ENCODE results near the gene KRT77. TPM values are rescaled to one million over a fixed set of nuclear protein-coding genes. Genes with fewer than 3 reads are reported as not detected.
"Not testable (repeated sequence)": the region's sequence is repeated elsewhere in the genome, so short reads cannot be mapped to it uniquely, and the experiment has no call there.

Gene KRT77
- polyA plus RNA-seq (2013) = not detected

DNA sequence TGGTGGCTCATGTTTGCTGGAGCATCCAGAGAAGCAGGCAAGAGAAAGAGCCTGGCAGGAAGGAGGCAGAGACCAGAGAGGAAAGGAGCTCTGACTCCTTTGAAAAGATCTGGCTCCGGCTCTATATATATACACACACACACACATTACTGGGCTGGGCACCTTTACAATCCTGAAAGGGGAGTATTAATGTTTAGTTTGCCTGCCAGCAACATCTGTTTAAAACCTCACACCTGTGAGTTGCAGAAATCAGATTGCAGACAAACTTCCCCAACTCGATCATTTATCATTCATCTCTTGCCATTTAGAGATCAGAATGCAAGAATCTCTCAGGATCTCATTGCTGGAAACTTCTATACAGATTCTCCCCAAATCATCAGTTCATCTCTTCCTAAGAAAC lies at the start of gene KRT77:
KRT77 (minus strand) TSS at position 101 of the 400 bp plus-strand sequence; CDS start at position 11, 90 bp downstream.
- POLR2A ChIA-PET = no interaction called here
- CTCF ChIA-PET = no interaction called here

GRCh38 chr12:52752516-52752915 lies 49.2 kb upstream of the KRT77 start:
- POLR2A ChIA-PET = no interaction called here
- CTCF ChIA-PET = no interaction called here
- peaks cover 0 to 7% (median 0%) of the 10 kb centered on the region in 5 experiments for H3K9me3 ChIP-seq (ENCODE audit: control extremely low read depth in 1 of 5, control insufficient read depth in 4 of 5, insufficient read depth in 2 of 5, low read depth in 1 of 5, low read length in 4 of 5)
- H3K27ac ChIP-seq (ENCODE audit: insufficient read depth in 1 of 2, low read depth in 1 of 2, low read length in 2 of 2, poor library complexity in 1 of 2, severe bottlenecking in 2 of 2) = no peak overlapping the region
- peaks cover 0 to 37% (median 11%) of the 10 kb centered on the region in 5 experiments for H3K27me3 ChIP-seq (replicated peaks in 2 of 5; ENCODE audit: control insufficient read depth in 4 of 5, insufficient read depth in 5 of 5, low read length in 4 of 5)
- H3K4me1 ChIP-seq (ENCODE audit: control extremely low read depth in 1 of 4, control insufficient read depth in 4 of 4, insufficient read depth in 4 of 4, low read length in 3 of 4) = peaks cover 0 to 5% (median 1%) of the 10 kb centered on the region in 4 experiments
- WGBS (ENCODE audit: insufficient coverage) = 100% methylated on average over 2 of the region's 2 CpGs
- H3K4me3 ChIP-seq (ENCODE audit: control insufficient read depth in 1 of 7, extremely low read depth in 1 of 7, insufficient read depth in 4 of 7, low read depth in 2 of 7, low read length in 6 of 7) = no peak overlapping the region
- no peaks in the 10 kb centered on the region for H3K36me3 ChIP-seq (ENCODE audit: control insufficient read depth in 4 of 4, insufficient read depth in 4 of 4, low read length in 3 of 4)
- no peak for DNase-seq

More for the DNA sequence above, at the start of gene KRT77:
- peaks cover 0 to 5% (median 0%) of the 10 kb centered on the region in 5 experiments for H3K27me3 ChIP-seq (replicated peaks in 2 of 5; ENCODE audit: control insufficient read depth in 4 of 5, insufficient read depth in 5 of 5, low read length in 4 of 5)
- no peak for DNase-seq
- no peaks in the 10 kb centered on the region for H3K4me1 ChIP-seq (ENCODE audit: control extremely low read depth in 1 of 4, control insufficient read depth in 4 of 4, insufficient read depth in 4 of 4, low read length in 3 of 4)
- H3K36me3 ChIP-seq (ENCODE audit: control insufficient read depth in 4 of 4, insufficient read depth in 4 of 4, low read length in 3 of 4) = no peaks in the 10 kb centered on the region
- H3K27ac ChIP-seq (ENCODE audit: insufficient read depth in 1 of 2, low read depth in 1 of 2, low read length in 2 of 2, poor library complexity in 1 of 2, severe bottlenecking in 2 of 2) = no peak within 1 kb of the TSS
- no peaks in the 10 kb centered on the region for H3K9me3 ChIP-seq (ENCODE audit: control extremely low read depth in 1 of 5, control insufficient read depth in 4 of 5, insufficient read depth in 2 of 5, low read depth in 1 of 5, low read length in 4 of 5)
- WGBS (ENCODE audit: insufficient coverage) = 50% methylated on average over 1 of the region's 2 CpGs
- H3K4me3 ChIP-seq (ENCODE audit: control insufficient read depth in 1 of 7, extremely low read depth in 1 of 7, insufficient read depth in 4 of 7, low read depth in 2 of 7, low read length in 6 of 7) = no peak within 1 kb of the TSS

- CTCF ChIA-PET = no interaction called here
- Histone ChIP-seq H3K36me3 (ENCODE audit: control insufficient read depth in 4 of 4, insufficient read depth in 4 of 4, low read length in 3 of 4) (no peaks in the 10 kb centered on the region), H3K27me3 (replicated peaks in 2 of 5; ENCODE audit: control insufficient read depth in 4 of 5, insufficient read depth in 5 of 5, low read length in 4 of 5) (peaks cover 2 to 42% (median 9%) of the 10 kb centered on the region in 5 experiments), H3K9me3 (ENCODE audit: control extremely low read depth in 1 of 5, control insufficient read depth in 4 of 5, insufficient read depth in 2 of 5, low read depth in 1 of 5, low read length in 4 of 5) (peaks cover 0 to 5% (median 0%) of the 10 kb centered on the region in 5 experiments), H3K4me3 (ENCODE audit: control insufficient read depth in 1 of 7, extremely low read depth in 1 of 7, insufficient read depth in 4 of 7, low read depth in 2 of 7, low read length in 6 of 7) (no peak overlapping the region), H3K4me1 (ENCODE audit: control extremely low read depth in 1 of 4, control insufficient read depth in 4 of 4, insufficient read depth in 4 of 4, low read length in 3 of 4) (peaks cover 0 to 5% (median 1%) of the 10 kb centered on the region in 4 experiments), H3K27ac (ENCODE audit: insufficient read depth in 1 of 2, low read depth in 1 of 2, low read length in 2 of 2, poor library complexity in 1 of 2, severe bottlenecking in 2 of 2) (no peak overlapping the region)
- POLR2A ChIA-PET = no interaction called here
- no peak for DNase-seq
Observed at GRCh38 chr12:52751795-52752194, 48.5 kb upstream of the KRT77 start.

- DNase-seq; H3K9me3 ChIP-seq (ENCODE audit: control extremely low read depth in 1 of 5, control insufficient read depth in 4 of 5, insufficient read depth in 2 of 5, low read depth in 1 of 5, low read length in 4 of 5); H3K4me1 ChIP-seq (ENCODE audit: control extremely low read depth in 1 of 4, control insufficient read depth in 4 of 4, insufficient read depth in 4 of 4, low read length in 3 of 4); H3K4me3 ChIP-seq (ENCODE audit: control insufficient read depth in 1 of 7, extremely low read depth in 1 of 7, insufficient read depth in 4 of 7, low read depth in 2 of 7, low read length in 6 of 7); CTCF ChIA-PET; H3K27ac ChIP-seq (ENCODE audit: insufficient read depth in 1 of 2, low read depth in 1 of 2, low read length in 2 of 2, poor library complexity in 1 of 2, severe bottlenecking in 2 of 2); H3K36me3 ChIP-seq (ENCODE audit: control insufficient read depth in 4 of 4, insufficient read depth in 4 of 4, low read length in 3 of 4); POLR2A ChIA-PET: not testable (repeated sequence)
- WGBS (ENCODE audit: insufficient coverage) = 75% methylated on average over 2 of the region's 3 CpGs
- H3K27me3 ChIP-seq (replicated peaks in 2 of 5; ENCODE audit: control insufficient read depth in 4 of 5, insufficient read depth in 5 of 5, low read length in 4 of 5) = peaks cover 2 to 50% (median 4%) of the 10 kb centered on the region in 5 experiments
Observed at GRCh38 chr12:52750532-52750931, 47.2 kb upstream of the KRT77 start.

- CTCF ChIA-PET = no interaction called here
- H3K27me3 ChIP-seq (replicated peaks in 2 of 5; ENCODE audit: control insufficient read depth in 4 of 5, insufficient read depth in 5 of 5, low read length in 4 of 5) = peaks cover 2 to 53% (median 4%) of the 10 kb centered on the region in 5 experiments
- no peak for DNase-seq
- H3K9me3 ChIP-seq (ENCODE audit: control extremely low read depth in 1 of 5, control insufficient read depth in 4 of 5, insufficient read depth in 2 of 5, low read depth in 1 of 5, low read length in 4 of 5) = peaks cover 0 to 5% (median 0%) of the 10 kb centered on the region in 5 experiments
- no peaks in the 10 kb centered on the region for H3K36me3 ChIP-seq (ENCODE audit: control insufficient read depth in 4 of 4, insufficient read depth in 4 of 4, low read length in 3 of 4)
- 96% methylated on average over 2 of the region's 3 CpGs for WGBS (ENCODE audit: insufficient coverage)
- POLR2A ChIA-PET = no interaction called here
- no peak overlapping the region for H3K4me3 ChIP-seq (ENCODE audit: control insufficient read depth in 1 of 7, extremely low read depth in 1 of 7, insufficient read depth in 4 of 7, low read depth in 2 of 7, low read length in 6 of 7)
- peaks cover 0 to 5% (median 1%) of the 10 kb centered on the region in 4 experiments for H3K4me1 ChIP-seq (ENCODE audit: control extremely low read depth in 1 of 4, control insufficient read depth in 4 of 4, insufficient read depth in 4 of 4, low read length in 3 of 4)
- no peak overlapping the region for H3K27ac ChIP-seq (ENCODE audit: insufficient read depth in 1 of 2, low read depth in 1 of 2, low read length in 2 of 2, poor library complexity in 1 of 2, severe bottlenecking in 2 of 2)
Observed at GRCh38 chr12:52749827-52750226, 46.5 kb upstream of the KRT77 start.

GRCh38 chr12:52748578-52748977 lies 45.3 kb upstream of the KRT77 start:
- peaks cover 0 to 5% (median 1%) of the 10 kb centered on the region in 4 experiments for H3K4me1 ChIP-seq (ENCODE audit: control extremely low read depth in 1 of 4, control insufficient read depth in 4 of 4, insufficient read depth in 4 of 4, low read length in 3 of 4)
- 20% methylated on average over 12 of the region's 14 CpGs for WGBS (ENCODE audit: insufficient coverage)
- DNase-seq = peak in 2 of 3 donors; percentile 4
- no peak overlapping the region for H3K4me3 ChIP-seq (ENCODE audit: control insufficient read depth in 1 of 7, extremely low read depth in 1 of 7, insufficient read depth in 4 of 7, low read depth in 2 of 7, low read length in 6 of 7)
- H3K36me3 ChIP-seq (ENCODE audit: control insufficient read depth in 4 of 4, insufficient read depth in 4 of 4, low read length in 3 of 4) = no peaks in the 10 kb centered on the region
- ChIA-PET CTCF (no interaction called here), POLR2A (no interaction called here)
- no peak overlapping the region for H3K27ac ChIP-seq (ENCODE audit: insufficient read depth in 1 of 2, low read depth in 1 of 2, low read length in 2 of 2, poor library complexity in 1 of 2, severe bottlenecking in 2 of 2)
- peaks cover 2 to 54% (median 4%) of the 10 kb centered on the region in 5 experiments for H3K27me3 ChIP-seq (replicated peaks in 2 of 5; ENCODE audit: control insufficient read depth in 4 of 5, insufficient read depth in 5 of 5, low read length in 4 of 5)
- H3K9me3 ChIP-seq (ENCODE audit: control extremely low read depth in 1 of 5, control insufficient read depth in 4 of 5, insufficient read depth in 2 of 5, low read depth in 1 of 5, low read length in 4 of 5) = peaks cover 0 to 5% (median 0%) of the 10 kb centered on the region in 5 experiments

DNA sequence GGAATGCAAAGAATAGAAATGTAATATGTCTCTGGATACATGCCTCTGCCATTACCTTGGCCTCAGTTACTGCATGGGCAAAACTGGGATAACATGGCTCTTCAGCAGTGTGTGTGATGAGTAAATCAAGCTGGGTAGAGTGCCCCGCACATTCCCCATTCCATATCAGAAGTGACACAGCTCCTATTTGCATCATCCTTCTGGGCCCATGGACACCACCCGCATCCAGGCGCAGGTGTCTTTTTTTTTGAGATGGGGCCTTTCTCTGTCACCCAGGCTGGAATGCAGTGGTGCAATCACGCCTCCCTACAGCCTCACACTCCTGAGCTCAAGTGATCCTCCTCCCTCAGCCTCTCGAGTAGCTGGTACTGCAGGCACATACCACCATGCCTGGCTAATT lies 42.2 kb upstream of the KRT77 start:
- Histone ChIP-seq H3K36me3 (ENCODE audit: control insufficient read depth in 4 of 4, insufficient read depth in 4 of 4, low read length in 3 of 4) (no peaks in the 10 kb centered on the region), H3K27ac (ENCODE audit: insufficient read depth in 1 of 2, low read depth in 1 of 2, low read length in 2 of 2, poor library complexity in 1 of 2, severe bottlenecking in 2 of 2) (no peak overlapping the region), H3K4me3 (ENCODE audit: control insufficient read depth in 1 of 7, extremely low read depth in 1 of 7, insufficient read depth in 4 of 7, low read depth in 2 of 7, low read length in 6 of 7) (no peak overlapping the region), H3K4me1 (ENCODE audit: control extremely low read depth in 1 of 4, control insufficient read depth in 4 of 4, insufficient read depth in 4 of 4, low read length in 3 of 4) (peaks cover 0 to 5% (median 1%) of the 10 kb centered on the region in 4 experiments), H3K27me3 (replicated peaks in 2 of 5; ENCODE audit: control insufficient read depth in 4 of 5, insufficient read depth in 5 of 5, low read length in 4 of 5) (peaks cover 2 to 46% (median 4%) of the 10 kb centered on the region in 5 experiments), H3K9me3 (ENCODE audit: control extremely low read depth in 1 of 5, control insufficient read depth in 4 of 5, insufficient read depth in 2 of 5, low read depth in 1 of 5, low read length in 4 of 5) (no peaks in the 10 kb centered on the region)
- ChIA-PET CTCF (no interaction called here), POLR2A (interaction anchor here (0.5 kb wide), 1 partner anchor 55 kb away, joined by 4 read pairs; no protein-coding TSS in a partner anchor)
- WGBS (ENCODE audit: insufficient coverage) = 95% methylated on average over 2 of the region's 5 CpGs
- no peak for DNase-seq

All from common myeloid progenitor, CD34-positive (primary cell).